IPS-20b (cell line): ENCODE results near the gene PER3.

Experiments used
- H3K27ac ChIP-seq: one replicate; pipeline ENCODE4 v1.5.1; 2013; ENCODE audit warnings: low read length
- H3K27me3 ChIP-seq: 2 replicates; pipeline ENCODE4 v1.6.1; 2013; ENCODE audit warnings: mild to moderate bottlenecking, low read length, inconsistent platforms; ENCODE audit not compliant: insufficient read depth
- H3K36me3 ChIP-seq: 2 replicates; pipeline ENCODE4 v1.6.1; 2013; ENCODE audit warnings: low read depth, mild to moderate bottlenecking, inconsistent platforms, low read length, moderate library complexity; ENCODE audit not compliant: insufficient read depth
- H3K4me1 ChIP-seq: 2 replicates; pipeline ENCODE4 v1.6.1; 2013; ENCODE audit warnings: mild to moderate bottlenecking, control low read depth, inconsistent platforms, low read length, moderate library complexity; ENCODE audit not compliant: insufficient read depth
- H3K4me3 ChIP-seq: 2 replicates; pipeline ENCODE4 v1.5.1; 2013; ENCODE audit warnings: mild to moderate bottlenecking, low read length, inconsistent platforms
- H3K9ac ChIP-seq: 2 replicates; pipeline ENCODE4 v1.6.1; 2013; ENCODE audit warnings: low read depth, mild to moderate bottlenecking, inconsistent platforms, low read length, moderate library complexity
- H3K9me3 ChIP-seq: 2 replicates; pipeline ENCODE4 v1.6.1; 2013; ENCODE audit warnings: mild to moderate bottlenecking, low read depth, low read length, inconsistent platforms; ENCODE audit not compliant: insufficient read depth

PER3 gene

GRCh38 chr1:7755448-7755847, 28.6 kb upstream of the PER3 start:
- H3K27me3 ChIP-seq, result no peaks in the 10 kb centered on the region
- H3K4me1 ChIP-seq, result peaks cover 12% of the 10 kb centered on the region
- H3K36me3 ChIP-seq, result no peaks in the 10 kb centered on the region
- peak overlapping the region; percentile 35; the same call in 1 of the 2 replicates for H3K9ac ChIP-seq
- no peak overlapping the region for H3K27ac ChIP-seq
- no peak overlapping the region for H3K4me3 ChIP-seq
- no peaks in the 10 kb centered on the region for H3K9me3 ChIP-seq

GRCh38 chr1:7760245-7760644, 23.8 kb upstream of the PER3 start:
- no peaks in the 10 kb centered on the region for H3K27me3 ChIP-seq
- no peak overlapping the region for H3K27ac ChIP-seq
- H3K4me1 ChIP-seq, result peaks cover 3% of the 10 kb centered on the region; the same call in 1 of the 2 replicates

GRCh38 chr1:7761103-7761502, 23.0 kb upstream of the PER3 start:
- Histone ChIP-seq H3K4me3 (no peak overlapping the region), H3K27ac (no peak overlapping the region), H3K4me1 (no peaks in the 10 kb centered on the region), H3K36me3 (no peaks in the 10 kb centered on the region), H3K9ac (no peak overlapping the region), H3K9me3 (no peaks in the 10 kb centered on the region), H3K27me3 (no peaks in the 10 kb centered on the region)

More at GRCh38 chr1:7760245-7760644, 23.8 kb upstream of the PER3 start:
- H3K36me3 ChIP-seq, result no peaks in the 10 kb centered on the region
- H3K4me3 ChIP-seq, result no peak overlapping the region
- no peak overlapping the region for H3K9ac ChIP-seq
- H3K9me3 ChIP-seq, result no peaks in the 10 kb centered on the region

- peaks cover 3% of the 10 kb centered on the region; the same call in 1 of the 2 replicates for H3K4me1 ChIP-seq
- H3K27me3 ChIP-seq, result no peaks in the 10 kb centered on the region
- no peaks in the 10 kb centered on the region for H3K9me3 ChIP-seq
- H3K4me3 ChIP-seq, result no peak overlapping the region
- H3K36me3 ChIP-seq, result no peaks in the 10 kb centered on the region
- no peak overlapping the region for H3K9ac ChIP-seq
- no peak overlapping the region for H3K27ac ChIP-seq
Measured at GRCh38 chr1:7767176-7767575, 16.9 kb upstream of the PER3 start.

GRCh38 chr1:7768583-7768982, 15.5 kb upstream of the PER3 start:
- H3K9ac ChIP-seq, result no peak overlapping the region
- H3K4me3 ChIP-seq, result no peak overlapping the region
- H3K27me3 ChIP-seq, result no peaks in the 10 kb centered on the region
- peaks cover 9% of the 10 kb centered on the region for H3K36me3 ChIP-seq
- no peak overlapping the region for H3K27ac ChIP-seq
- H3K9me3 ChIP-seq, result no peaks in the 10 kb centered on the region
- H3K4me1 ChIP-seq, result peaks cover 4% of the 10 kb centered on the region; the same call in 1 of the 2 replicates

GRCh38 chr1:7769673-7770412, 14.2 kb upstream of the PER3 start:
- peaks cover 4% of the 10 kb centered on the region; the same call in 1 of the 2 replicates for H3K4me1 ChIP-seq
- peak overlapping the region; percentile 95; the same call in 1 of the 2 replicates for H3K4me3 ChIP-seq
- peaks cover 21% of the 10 kb centered on the region for H3K36me3 ChIP-seq
- H3K9ac ChIP-seq, result no peak overlapping the region
- no peaks in the 10 kb centered on the region for H3K9me3 ChIP-seq
- no peaks in the 10 kb centered on the region for H3K27me3 ChIP-seq
- no peak overlapping the region for H3K27ac ChIP-seq

GRCh38 chr1:7770669-7770996, 13.5 kb upstream of the PER3 start:
- H3K9ac ChIP-seq, result peak overlapping the region; percentile 63; the same call in 1 of the 2 replicates
- H3K4me3 ChIP-seq, result peak overlapping the region; percentile 95
- peaks cover 21% of the 10 kb centered on the region for H3K36me3 ChIP-seq
- H3K4me1 ChIP-seq, result peaks cover 4% of the 10 kb centered on the region; the same call in 1 of the 2 replicates
- H3K27me3 ChIP-seq, result no peaks in the 10 kb centered on the region
- H3K27ac ChIP-seq, result no peak overlapping the region
- H3K9me3 ChIP-seq, result no peaks in the 10 kb centered on the region

- peaks cover 4% of the 10 kb centered on the region; the same call in 1 of the 2 replicates for H3K4me1 ChIP-seq
- peaks cover 21% of the 10 kb centered on the region for H3K36me3 ChIP-seq
- H3K9me3 ChIP-seq, result no peaks in the 10 kb centered on the region
- H3K27me3 ChIP-seq, result no peaks in the 10 kb centered on the region
- H3K4me3 ChIP-seq, result peak within 1 kb of the TSS; percentile 95
- H3K27ac ChIP-seq, result peak within 1 kb of the TSS; percentile 37
- peak within 1 kb of the TSS; percentile 83; the same call in 1 of the 2 replicates for H3K9ac ChIP-seq
Measured at GRCh38 chr1:7770997-7771822, 12.9 kb upstream of the PER3 start, which contains the start of gene VAMP3. Gene VAMP3, plus strand, starts transcription at chr1:7771296. Its CDS starts 88 bp downstream, at chr1:7771384.

- peak overlapping the region; percentile 83; the same call in 1 of the 2 replicates for H3K9ac ChIP-seq
- H3K9me3 ChIP-seq, result no peaks in the 10 kb centered on the region
- H3K27me3 ChIP-seq, result no peaks in the 10 kb centered on the region
- H3K36me3 ChIP-seq, result peaks cover 21% of the 10 kb centered on the region
- peak overlapping the region; percentile 37 for H3K27ac ChIP-seq
- H3K4me3 ChIP-seq, result peak overlapping the region; percentile 95
- peaks cover 4% of the 10 kb centered on the region; the same call in 1 of the 2 replicates for H3K4me1 ChIP-seq
Measured at GRCh38 chr1:7771823-7772299, 12.2 kb upstream of the PER3 start.

- Histone ChIP-seq H3K27me3 (no peaks in the 10 kb centered on the region), H3K9ac (no peak overlapping the region), H3K27ac (no peak overlapping the region), H3K4me1 (no peaks in the 10 kb centered on the region), H3K4me3 (no peak overlapping the region), H3K36me3 (peaks cover 59% of the 10 kb centered on the region), H3K9me3 (no peaks in the 10 kb centered on the region)
Measured at GRCh38 chr1:7777591-7777990, 6.5 kb upstream of the PER3 start.

GRCh38 chr1:7778133-7778628, 5.9 kb upstream of the PER3 start:
- Histone ChIP-seq H3K4me1 (no peaks in the 10 kb centered on the region), H3K4me3 (no peak overlapping the region), H3K9ac (no peak overlapping the region), H3K27ac (no peak overlapping the region), H3K36me3 (peaks cover 54% of the 10 kb centered on the region), H3K9me3 (no peaks in the 10 kb centered on the region), H3K27me3 (no peaks in the 10 kb centered on the region)
